Spleen (tissue), 11 donors: ENCODE results near the gene FHAD1. TPM values are rescaled to one million over a fixed set of nuclear protein-coding genes. Genes with fewer than 3 reads are reported as not detected.

Experiments used
- DNase-seq: peaks from one replicate; pipeline ENCODE4 v3.0.0-alpha.2; 2020
- H3K27ac ChIP-seq, 8 donors: fragments of 200-600 bp; sonication (generic) in 7 of 8; 1 replicate in 4 of 8; 2 replicates in 4 of 8; pipeline versions ENCODE4 v1.5.0 to v1.8.0; 2016 to 2021; ENCODE audit warnings: inconsistent platforms in 4 of 8, mild to moderate bottlenecking in 4 of 8, moderate library complexity in 1 of 8
- H3K27me3 ChIP-seq, 7 donors: fragments of 200-600 bp; sonication (generic) in 6 of 7; replicated peaks in 1 of 7; 1 replicate in 4 of 7; 2 replicates in 3 of 7; pipeline versions ENCODE4 v1.5.0 to v1.8.0; 2016 to 2021; ENCODE audit warnings: inconsistent platforms in 3 of 7, mild to moderate bottlenecking in 1 of 7
- H3K36me3 ChIP-seq, 6 donors: fragments of 200-600 bp; sonication (generic) in 5 of 6; 1 replicate in 4 of 6; 2 replicates in 2 of 6; pipeline versions ENCODE4 v1.5.0 to v1.8.0; 2016 to 2021; ENCODE audit warnings: inconsistent platforms in 2 of 6
- H3K4me1 ChIP-seq, 6 donors: fragments of 200-600 bp; sonication (generic) in 5 of 6; 1 replicate in 3 of 6; 2 replicates in 3 of 6; pipeline versions ENCODE4 v1.5.0 to v1.8.0; 2016 to 2021; ENCODE audit warnings: inconsistent platforms in 3 of 6
- H3K4me3 ChIP-seq, 8 donors: fragments of 200-600 bp; sonication (generic) in 7 of 8; 1 replicate in 4 of 8; 2 replicates in 4 of 8; pipeline versions ENCODE4 v1.5.0 to v1.8.0; 2016 to 2021; ENCODE audit warnings: inconsistent platforms in 4 of 8, mild to moderate bottlenecking in 4 of 8, moderate library complexity in 2 of 8
- H3K9me3 ChIP-seq, 8 donors: fragments of 200-600 bp; sonication (generic) in 7 of 8; 1 replicate in 4 of 8; 2 replicates in 4 of 8; pipeline versions ENCODE4 v1.5.0 to v1.8.0; 2016 to 2021; ENCODE audit warnings: inconsistent platforms in 4 of 8
- POLR2A ChIP-seq, 3 donors: fragments of 450-650 bp; IDR thresholded peaks; one replicate each; pipeline ENCODE4 v1.5.1; 2017; ENCODE audit warnings: antibody characterized with exemption in 3 of 3, mild to moderate bottlenecking in 1 of 3
- POLR2AphosphoS5 ChIP-seq, 3 donors: sonication (generic); formaldehyde crosslinking; IDR thresholded peaks; one replicate each; pipeline ENCODE4 v1.5.1; 2017; ENCODE audit warnings: antibody characterized with exemption in 3 of 3
- WGBS, 5 donors: extraction: QIAGEN DNeasy Blood & Tissue Kit in 3 of 5; methylation state at CpG; one replicate each; pipeline versions ENCODE4 v1.1.5 to v1.1.7; 2013 to 2018; 5-methylcytosine and 5-hydroxymethylcytosine counted together
- intact Hi-C: fragments of 100-400 bp; cut with DNase I; formaldehyde crosslinking; loops from one replicate; pipeline ENCODE4 v1.15.0; 2023; ENCODE audit warnings: low total_unique reads
- polyA plus RNA-seq, 3 donors: library from polyadenylated mRNA; stranded (reverse); fragments of 200-250 nt; gene quantifications; one replicate each; pipeline ENCODE4 v1.2.1, GENCODE V29; 2013
- total RNA-seq, 7 donors: library from RNA; depleted of rRNA in 3 of 7; stranded (reverse); fragments of >200 nt in 3 of 7; fragmentation: NEBNext Ultra II Directional in 4 of 7; extraction: Animal tissue kit (Norgen Biotek cat#: 25700) in 4 of 7; gene quantifications; one replicate each; pipeline versions ENCODE4 v1.1.0 to v1.2.1, GENCODE V29; 2016 to 2021
- TF ChIP-seq, protein P1 (sequence below), 11 experiments: fragments of 200-600 bp in 7 of 11; fragments of 450-650 bp in 4 of 11; sonication (generic) in 4 of 11; IDR thresholded peaks in 8 of 11; conservative IDR thresholded peaks in 3 of 11; 1 replicate in 7 of 11; 2 replicates in 4 of 11; pipeline versions ENCODE4 v1.4.0 to v1.8.0; 2016 to 2021; ENCODE audit warnings: antibody characterized with exemption in 11 of 11, inconsistent platforms in 4 of 11, mild to moderate bottlenecking in 1 of 11
- donor health status: healthy with polysubstance abuse.
- donor health status: DM: no; HTN: no; CAD: no; lungs with moderate emphysema.
- donor health status: DM: no; HTN: no; CAD: no.
- donor health status: Bipolar disorder and iron deficiency.
- donor health status: healthy.
- donor health status: DM: no; HTN: no; CAD: no.
- donor health status: DM: yes; HTN: yes; CAD: no.

FHAD1 gene
- total and polyA plus RNA-seq, 10 donors: 0.22 to 1.0 (median 0.28) TPM; not detected in 3

- Histone ChIP-seq H3K36me3 (no peaks in the 10 kb centered on the region), H3K9me3 (peaks cover 0 to 6% (median 0%) of the 10 kb centered on the region in 8 donors), H3K27ac (no peak overlapping the region), H3K27me3 (peaks cover 0 to 8% (median 0%) of the 10 kb centered on the region in 7 donors), H3K4me3 (no peak overlapping the region), H3K4me1 (no peaks in the 10 kb centered on the region)
- TF ChIP-seq POLR2A (IDR thresholded peaks at IDR 0.05) (no peak), POLR2AphosphoS5 (IDR thresholded peaks at IDR 0.05) (no peak)
- TF ChIP-seq, protein P1, sequence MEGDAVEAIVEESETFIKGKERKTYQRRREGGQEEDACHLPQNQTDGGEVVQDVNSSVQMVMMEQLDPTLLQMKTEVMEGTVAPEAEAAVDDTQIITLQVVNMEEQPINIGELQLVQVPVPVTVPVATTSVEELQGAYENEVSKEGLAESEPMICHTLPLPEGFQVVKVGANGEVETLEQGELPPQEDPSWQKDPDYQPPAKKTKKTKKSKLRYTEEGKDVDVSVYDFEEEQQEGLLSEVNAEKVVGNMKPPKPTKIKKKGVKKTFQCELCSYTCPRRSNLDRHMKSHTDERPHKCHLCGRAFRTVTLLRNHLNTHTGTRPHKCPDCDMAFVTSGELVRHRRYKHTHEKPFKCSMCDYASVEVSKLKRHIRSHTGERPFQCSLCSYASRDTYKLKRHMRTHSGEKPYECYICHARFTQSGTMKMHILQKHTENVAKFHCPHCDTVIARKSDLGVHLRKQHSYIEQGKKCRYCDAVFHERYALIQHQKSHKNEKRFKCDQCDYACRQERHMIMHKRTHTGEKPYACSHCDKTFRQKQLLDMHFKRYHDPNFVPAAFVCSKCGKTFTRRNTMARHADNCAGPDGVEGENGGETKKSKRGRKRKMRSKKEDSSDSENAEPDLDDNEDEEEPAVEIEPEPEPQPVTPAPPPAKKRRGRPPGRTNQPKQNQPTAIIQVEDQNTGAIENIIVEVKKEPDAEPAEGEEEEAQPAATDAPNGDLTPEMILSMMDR (IDR thresholded peaks at IDR 0.05 in 8 of 11, conservative IDR thresholded peaks at IDR 0.05 in 3 of 11): no peak
- WGBS, 5 donors: 86 to 90% (median 87%) methylated on average over 26 of the region's 26 CpGs
- intact Hi-C loops: no loop called here
- DNase-seq: no peak
Measured at GRCh38 chr1:15314328-15315281, 67.6 kb downstream of the FHAD1 start.

- WGBS, 5 donors: 71 to 78% (median 73%) methylated on average over 7 of the region's 7 CpGs
- H3K9me3 ChIP-seq: peaks cover 0 to 18% (median 10%) of the 10 kb centered on the region in 8 donors
- intact Hi-C loops: no loop called here
- TF ChIP-seq POLR2A (IDR thresholded peaks at IDR 0.05) (no peak), POLR2AphosphoS5 (IDR thresholded peaks at IDR 0.05) (no peak)
- TF ChIP-seq, protein P1 (IDR thresholded peaks at IDR 0.05 in 8 of 11, conservative IDR thresholded peaks at IDR 0.05 in 3 of 11): no peak
- no peak overlapping the region for H3K27ac ChIP-seq
- H3K4me3 ChIP-seq: no peak overlapping the region
- H3K27me3 ChIP-seq: peaks cover 0 to 8% (median 0%) of the 10 kb centered on the region in 7 donors
- H3K4me1 ChIP-seq: no peaks in the 10 kb centered on the region
- no peak for DNase-seq
- no peaks in the 10 kb centered on the region for H3K36me3 ChIP-seq
Measured at GRCh38 chr1:15315815-15316214, 68.8 kb downstream of the FHAD1 start.

- no peak overlapping the region for H3K27ac ChIP-seq
- H3K9me3 ChIP-seq: peaks cover 0 to 18% (median 11%) of the 10 kb centered on the region in 8 donors
- H3K4me3 ChIP-seq: no peak overlapping the region
- intact Hi-C loops: no loop called here
- no peaks in the 10 kb centered on the region for H3K4me1 ChIP-seq
- H3K36me3 ChIP-seq: no peaks in the 10 kb centered on the region
- WGBS, 5 donors: 14 to 36% (median 29%) methylated on average over 1 of the region's 1 CpG
- H3K27me3 ChIP-seq: peaks cover 0 to 8% (median 0%) of the 10 kb centered on the region in 7 donors
- TF ChIP-seq POLR2AphosphoS5 (IDR thresholded peaks at IDR 0.05) (no peak), POLR2A (IDR thresholded peaks at IDR 0.05) (no peak)
- TF ChIP-seq, protein P1 (IDR thresholded peaks at IDR 0.05 in 8 of 11, conservative IDR thresholded peaks at IDR 0.05 in 3 of 11): no peak
- DNase-seq: no peak
Measured at GRCh38 chr1:15316510-15316909, 69.5 kb downstream of the FHAD1 start.

GRCh38 chr1:15320267-15320666, 73.2 kb downstream of the FHAD1 start:
- no peaks in the 10 kb centered on the region for H3K36me3 ChIP-seq
- H3K4me3 ChIP-seq: no peak overlapping the region
- peaks cover 0 to 12% (median 10%) of the 10 kb centered on the region in 8 donors for H3K9me3 ChIP-seq
- TF ChIP-seq POLR2AphosphoS5 (IDR thresholded peaks at IDR 0.05) (no peak), POLR2A (IDR thresholded peaks at IDR 0.05) (no peak)
- TF ChIP-seq, protein P1 (IDR thresholded peaks at IDR 0.05 in 8 of 11, conservative IDR thresholded peaks at IDR 0.05 in 3 of 11): no peak
- H3K27ac ChIP-seq: no peak overlapping the region
- intact Hi-C loops: no loop called here
- H3K4me1 ChIP-seq: peaks cover 0 to 16% (median 9%) of the 10 kb centered on the region in 6 donors
- no peak for DNase-seq
- H3K27me3 ChIP-seq: peaks cover 0 to 18% (median 0%) of the 10 kb centered on the region in 7 donors
- WGBS, 5 donors: 90 to 99% (median 96%) methylated on average over 5 of the region's 5 CpGs
